AG04449 (cell line): ENCODE data around the gene LCN10.
"Not testable (repeated sequence)": the region's sequence is repeated elsewhere in the genome, so short reads cannot be mapped to it uniquely, and the experiment has no call there.

ENCODE experiments used
- CTCF ChIA-PET: fragments of 350-600 bp; formaldehyde crosslinking; extraction: SDS; loops from one replicate; lab custom pipeline; 2021; ENCODE audit warnings: antibody characterized with exemption; lab: Yijun Ruan, JAX
- POLR2A ChIA-PET: fragments of 400-600, 350-600 bp; formaldehyde crosslinking; extraction: SDS; loops from one replicate; lab custom pipeline; 2020; ENCODE audit warnings: antibody characterized with exemption, inconsistent platforms; lab: Yijun Ruan, JAX
- DNase-seq: peaks from one replicate; pipeline ENCODE4 v3.0.0-alpha.2; 2010; ENCODE audit warnings: low read depth, low spot score
- H3K4me3 ChIP-seq: 2 replicates; pipeline ENCODE4 v1.5.1; 2011; ENCODE audit warnings: low read depth, mild to moderate bottlenecking, control low read depth, low read length
- TF ChIP-seq, protein P1 (sequence below): IDR thresholded peaks from one replicate; pipeline ENCODE4 v1.5.1; 2011; ENCODE audit warnings: mild to moderate bottlenecking, moderate library complexity, low read length, control low read depth, inconsistent platforms; ENCODE audit not compliant: insufficient read depth; ENCODE audit errors: missing control alignments

The LCN10 gene

DNA sequence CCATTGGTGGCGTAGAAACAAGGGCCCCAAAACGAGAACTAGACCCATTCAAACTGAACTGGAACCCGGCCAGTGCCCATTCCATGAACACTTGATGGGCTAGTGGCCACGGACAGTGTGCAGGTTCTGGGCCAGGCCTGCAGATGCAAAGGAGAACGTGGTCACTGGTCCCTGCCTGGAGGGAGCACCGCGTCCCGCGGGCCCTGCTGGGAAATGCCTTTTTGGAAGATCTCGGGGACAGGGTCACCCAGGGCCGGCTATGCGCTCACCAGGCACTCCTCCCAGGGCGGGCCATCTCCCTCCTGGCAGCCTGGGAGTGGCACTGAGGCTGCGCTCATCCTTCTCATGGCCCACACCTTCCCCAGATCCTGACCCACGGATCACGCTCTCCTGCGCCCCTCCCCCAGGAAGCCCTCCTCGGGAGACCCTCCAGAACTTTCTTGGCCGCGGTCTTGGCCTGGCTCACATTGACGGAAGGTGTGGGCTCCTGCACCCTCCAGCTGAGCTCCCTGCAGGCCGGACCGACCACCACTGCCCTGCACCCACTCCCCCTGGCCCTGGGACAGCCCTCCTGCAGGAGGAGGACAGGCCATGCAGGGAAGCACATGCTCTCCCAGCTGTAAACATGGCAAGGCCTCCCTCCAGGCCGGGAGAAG lies 33.2 kb downstream of the LCN10 start:
- POLR2A ChIA-PET = interaction anchor here (2.9 kb wide), 1 partner anchor 19 kb away, joined by 15 read pairs; no protein-coding TSS in a partner anchor
- no peak for DNase-seq
- CTCF ChIA-PET = interaction anchor here (1.4 kb wide), 1 partner anchor 18 kb away, joined by 4 read pairs; no protein-coding TSS in a partner anchor
- TF ChIP-seq, protein P1, sequence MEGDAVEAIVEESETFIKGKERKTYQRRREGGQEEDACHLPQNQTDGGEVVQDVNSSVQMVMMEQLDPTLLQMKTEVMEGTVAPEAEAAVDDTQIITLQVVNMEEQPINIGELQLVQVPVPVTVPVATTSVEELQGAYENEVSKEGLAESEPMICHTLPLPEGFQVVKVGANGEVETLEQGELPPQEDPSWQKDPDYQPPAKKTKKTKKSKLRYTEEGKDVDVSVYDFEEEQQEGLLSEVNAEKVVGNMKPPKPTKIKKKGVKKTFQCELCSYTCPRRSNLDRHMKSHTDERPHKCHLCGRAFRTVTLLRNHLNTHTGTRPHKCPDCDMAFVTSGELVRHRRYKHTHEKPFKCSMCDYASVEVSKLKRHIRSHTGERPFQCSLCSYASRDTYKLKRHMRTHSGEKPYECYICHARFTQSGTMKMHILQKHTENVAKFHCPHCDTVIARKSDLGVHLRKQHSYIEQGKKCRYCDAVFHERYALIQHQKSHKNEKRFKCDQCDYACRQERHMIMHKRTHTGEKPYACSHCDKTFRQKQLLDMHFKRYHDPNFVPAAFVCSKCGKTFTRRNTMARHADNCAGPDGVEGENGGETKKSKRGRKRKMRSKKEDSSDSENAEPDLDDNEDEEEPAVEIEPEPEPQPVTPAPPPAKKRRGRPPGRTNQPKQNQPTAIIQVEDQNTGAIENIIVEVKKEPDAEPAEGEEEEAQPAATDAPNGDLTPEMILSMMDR = no peak
- no peak overlapping the region for H3K4me3 ChIP-seq

DNA sequence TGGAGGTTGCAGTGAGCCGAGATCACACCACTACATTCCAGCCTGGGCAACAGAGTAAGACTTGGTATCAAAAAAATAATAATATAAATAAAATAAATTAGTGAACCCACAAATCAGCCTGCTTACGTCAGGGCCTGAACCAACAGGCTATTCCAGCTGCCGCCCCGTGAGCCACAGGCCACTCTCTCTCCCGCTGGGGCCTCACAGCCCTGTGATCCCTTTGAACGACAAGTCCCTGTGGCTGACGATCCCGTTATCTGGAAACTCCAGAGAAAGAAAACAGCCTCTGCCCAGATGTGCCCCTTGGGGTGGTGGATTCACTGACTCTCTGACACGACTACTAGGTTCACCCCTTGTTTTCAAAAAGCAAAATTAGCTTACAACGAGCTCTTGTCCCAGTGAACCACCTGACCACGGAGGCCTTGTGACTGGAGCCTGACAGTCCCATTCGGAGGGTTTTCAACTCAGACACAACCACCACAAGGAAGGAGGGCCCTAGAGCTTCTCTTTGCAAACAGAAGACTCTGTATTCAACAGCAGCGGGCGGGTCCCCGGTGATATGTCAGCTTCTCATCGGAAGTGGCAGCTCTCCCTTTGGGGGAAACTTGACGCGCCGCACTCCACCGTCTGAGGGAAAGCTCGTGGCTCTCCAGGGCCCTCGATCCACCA lies 34.8 kb downstream of the LCN10 start:
- H3K4me3 ChIP-seq = no peak overlapping the region
- no peak for DNase-seq
- TF ChIP-seq, protein P1 = no peak
- CTCF ChIA-PET = interaction anchor here (0.8 to 1.4 kb wide), 3 partner anchors 19 to 224 kb away, joined by 3 to 4 read pairs (median 4); no protein-coding TSS in a partner anchor
- POLR2A ChIA-PET = interaction anchor here (0.6 to 2.9 kb wide), 2 partner anchors 15 to 20 kb away, joined by 3 to 15 read pairs; no protein-coding TSS in a partner anchor

DNA sequence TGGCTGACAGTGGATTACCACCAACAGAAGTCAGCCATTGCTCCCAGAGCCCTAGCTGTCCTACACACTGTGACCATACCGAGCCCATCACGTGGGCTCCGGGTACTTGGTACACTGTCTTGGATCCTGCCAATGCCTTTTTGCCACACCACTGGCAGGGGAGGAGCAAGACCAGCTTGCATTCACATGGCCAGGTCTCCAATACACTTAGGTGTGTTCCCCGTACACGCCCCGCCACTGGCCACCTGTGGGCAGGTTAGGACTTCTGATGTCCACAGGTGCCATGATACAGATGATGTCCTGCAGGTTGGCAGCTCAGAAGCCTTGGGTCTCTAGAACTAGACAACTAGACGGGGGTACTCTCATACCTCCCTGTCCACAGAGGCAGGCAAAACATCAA lies 35.7 kb downstream of the LCN10 start:
- POLR2A ChIA-PET = interaction anchor here (2.0 kb wide), 1 partner anchor 21 kb away, joined by 7 read pairs; no protein-coding TSS in a partner anchor
- TF ChIP-seq, protein P1 = no peak
- DNase-seq = no peak
- CTCF ChIA-PET = interaction anchor here (0.6 to 2.1 kb wide), 4 partner anchors 14 to 736 kb away, joined by 3 to 7 read pairs (median 4); no protein-coding TSS in a partner anchor
- no peak overlapping the region for H3K4me3 ChIP-seq

DNA sequence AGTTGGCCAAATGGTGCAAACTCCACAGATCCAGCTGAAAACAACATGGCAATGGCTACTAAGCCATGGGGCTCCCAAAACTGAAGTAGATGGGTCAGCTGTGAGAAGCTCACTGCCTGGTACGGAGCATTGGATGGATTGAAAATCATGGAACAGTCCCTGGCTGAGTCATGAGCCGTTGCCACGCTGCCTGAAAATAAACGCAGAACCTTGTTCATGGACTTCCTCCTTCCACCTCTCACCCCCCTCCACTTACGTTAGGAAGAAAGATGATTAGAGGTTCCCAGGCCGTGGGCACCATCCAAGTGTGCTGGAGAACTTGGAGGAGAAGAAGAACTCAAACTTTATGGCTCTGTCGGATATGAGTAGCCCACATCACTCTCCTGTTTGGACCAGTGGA lies 37.2 kb downstream of the LCN10 start:
- H3K4me3 ChIP-seq = no peak overlapping the region
- CTCF ChIA-PET = interaction anchor here (0.6 to 2.1 kb wide), 2 partner anchors 22 to 244 kb away, joined by 3 to 7 read pairs; no protein-coding TSS in a partner anchor
- POLR2A ChIA-PET = interaction anchor here (2.0 kb wide), 1 partner anchor 23 kb away, joined by 7 read pairs; no protein-coding TSS in a partner anchor
- TF ChIP-seq, protein P1 = no peak
- no peak for DNase-seq

DNA sequence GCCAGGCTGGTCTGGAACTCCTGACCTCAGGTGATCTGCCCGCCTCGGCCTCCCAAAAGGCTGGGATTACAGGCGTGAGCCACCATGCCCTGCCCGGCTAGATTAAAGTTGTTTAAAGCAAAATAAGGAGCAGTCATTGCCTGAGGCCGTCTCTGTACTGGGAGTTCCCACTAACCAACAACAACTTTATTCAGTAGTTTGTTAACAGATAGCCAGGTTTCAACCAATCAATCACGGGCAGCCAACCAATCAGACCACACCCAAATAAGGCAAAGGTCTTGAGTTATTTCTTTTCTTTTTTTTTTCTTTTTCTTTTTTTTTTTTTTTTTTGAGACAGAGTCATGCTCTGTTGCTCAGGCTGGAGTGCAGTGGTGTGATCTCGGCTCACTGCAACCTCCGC lies 38.0 kb downstream of the LCN10 start:
- DNase-seq, CTCF ChIA-PET, POLR2A ChIA-PET, H3K4me3 ChIP-seq: not testable (repeated sequence)

DNA sequence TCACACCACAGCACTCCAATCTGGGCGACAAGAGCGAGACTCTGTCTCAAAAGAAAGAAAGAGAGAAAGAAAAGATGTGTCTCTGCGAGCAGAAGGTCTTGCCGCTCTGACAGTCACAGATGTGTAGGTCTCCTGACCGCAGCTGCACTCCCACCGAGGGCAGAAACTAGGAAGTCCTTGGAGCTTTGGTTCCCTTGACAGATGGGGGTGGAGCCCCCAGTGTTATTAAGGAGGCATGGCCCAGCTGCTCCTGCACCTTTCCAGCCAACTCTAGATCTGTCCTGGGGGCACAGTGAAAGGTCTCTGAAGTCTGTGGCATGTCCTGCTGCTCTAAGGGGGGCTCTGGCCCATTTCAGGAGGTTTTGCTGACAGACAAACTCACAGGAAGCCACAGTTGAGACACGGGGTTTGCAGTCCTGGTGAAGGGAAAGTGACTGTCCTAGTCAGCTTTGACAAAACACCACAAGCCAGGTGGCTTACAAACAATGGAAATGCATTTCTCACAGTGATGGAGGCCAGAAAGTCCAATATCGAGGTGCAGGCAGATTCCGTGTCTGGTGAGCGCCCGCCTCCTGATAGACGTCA lies 39.4 kb downstream of the LCN10 start:
- CTCF ChIA-PET = interaction anchor here (1.2 to 1.4 kb wide), 2 partner anchors 8 kb away, joined by 3 to 4 read pairs; no protein-coding TSS in a partner anchor
- TF ChIP-seq, protein P1 = no peak
- DNase-seq = no peak
- POLR2A ChIA-PET = no interaction called here
- H3K4me3 ChIP-seq = no peak overlapping the region
